M059J (cell line): ENCODE results near the gene APOC4. TPM values are rescaled to one million over a fixed set of nuclear protein-coding genes. Genes with fewer than 3 reads are reported as not detected.
A peak's percentile ranks its signal among the peaks of the same experiment; 100 is the strongest.
"Not testable (repeated sequence)": the region's sequence is repeated elsewhere in the genome, so short reads cannot be mapped to it uniquely, and the experiment has no call there.

ENCODE experiments used
- DNase-seq: peaks from one replicate; pipeline ENCODE4 v3.0.0-alpha.2; 2012; ENCODE audit warnings: low read depth
- total RNA-seq: library from RNA; depleted of rRNA; stranded (reverse); fragments of >200 nt; shearing (Covaris generic); gene quantifications from 2 replicates; pipeline ENCODE4 v1.2.3, GENCODE V29; 2014

The APOC4 gene
- total RNA-seq, 1 experiment from 2014 or later = not detected

GRCh38 chr19:44958090-44958489 lies 16.1 kb downstream of the APOC4 start:
- no peak for DNase-seq

- DNase-seq = no peak
Observed at GRCh38 chr19:44959691-44960090, 17.7 kb downstream of the APOC4 start.

GRCh38 chr19:44960906-44961728 lies 19.1 kb downstream of the APOC4 start:
- DNase-seq = no peak

GRCh38 chr19:44961821-44962220 lies 19.8 kb downstream of the APOC4 start:
- no peak for DNase-seq

- no peak for DNase-seq
Observed at GRCh38 chr19:44968118-44968517, 26.1 kb downstream of the APOC4 start.

- DNase-seq = no peak
Observed at GRCh38 chr19:44968670-44969069, 26.6 kb downstream of the APOC4 start.

GRCh38 chr19:44969437-44969836 lies 27.4 kb downstream of the APOC4 start:
- no peak for DNase-seq

GRCh38 chr19:44971451-44971850 lies 29.4 kb downstream of the APOC4 start:
- not testable (repeated sequence) for DNase-seq

GRCh38 chr19:44972802-44973201 lies 30.8 kb downstream of the APOC4 start:
- peak; percentile 16 for DNase-seq

GRCh38 chr19:44973982-44974735 lies 32.1 kb downstream of the APOC4 start:
- DNase-seq = no peak

GRCh38 chr19:44974857-44975256 lies 32.8 kb downstream of the APOC4 start:
- no peak for DNase-seq

- no peak for DNase-seq
Observed at GRCh38 chr19:44975444-44975843, 33.4 kb downstream of the APOC4 start.

GRCh38 chr19:44984005-44984404 lies 42.0 kb downstream of the APOC4 start:
- DNase-seq = no peak

GRCh38 chr19:44985445-44985844 lies 43.4 kb downstream of the APOC4 start:
- no peak for DNase-seq

GRCh38 chr19:44986389-44986788 lies 44.4 kb downstream of the APOC4 start:
- DNase-seq = no peak

GRCh38 chr19:44987148-44987675 lies 45.2 kb downstream of the APOC4 start:
- no peak for DNase-seq

GRCh38 chr19:44988273-44988672 lies 46.2 kb downstream of the APOC4 start:
- DNase-seq = no peak

- DNase-seq = peak; percentile 45
Observed at GRCh38 chr19:44988896-44989556, 47.0 kb downstream of the APOC4 start.

- DNase-seq = no peak
Observed at GRCh38 chr19:44990459-44990858, 48.4 kb downstream of the APOC4 start.

GRCh38 chr19:44990966-44991365 lies 48.9 kb downstream of the APOC4 start:
- no peak for DNase-seq

- DNase-seq = no peak
Observed at GRCh38 chr19:44992336-44993163, 50.5 kb downstream of the APOC4 start.
